Measurements from ENCODE around the gene ZCCHC17.

- TF ChIP-seq POLR2A (IDR thresholded peaks at IDR 0.05) (no peak), CTCF (IDR thresholded peaks at IDR 0.05) (no peak)
Measured at GRCh38 chr1:31345635-31346034, 48.8 kb downstream of the ZCCHC17 start.
